ENCODE results near the gene JADE1.

JADE1 gene

DNA sequence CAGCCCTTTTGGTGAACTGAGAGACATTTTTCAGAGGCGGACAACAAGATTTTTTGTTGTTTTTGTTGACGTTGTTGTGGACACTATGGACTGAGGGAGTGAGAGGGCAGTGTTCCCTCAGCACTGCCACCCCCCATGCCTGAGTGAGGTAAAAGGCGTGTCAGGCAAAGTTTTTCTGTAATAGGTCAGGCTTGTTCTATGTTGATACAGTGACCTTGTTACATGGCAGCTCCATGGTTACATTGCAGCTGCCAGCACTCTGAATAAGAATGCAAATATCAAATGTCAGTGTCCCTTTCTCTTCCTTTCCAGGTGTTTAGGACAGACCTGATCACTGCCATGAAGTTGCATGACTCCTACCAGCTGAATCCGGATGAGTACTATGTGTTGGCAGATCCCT is 36.6 kb downstream of the JADE1 start:
- DNase-seq: no peak

DNA sequence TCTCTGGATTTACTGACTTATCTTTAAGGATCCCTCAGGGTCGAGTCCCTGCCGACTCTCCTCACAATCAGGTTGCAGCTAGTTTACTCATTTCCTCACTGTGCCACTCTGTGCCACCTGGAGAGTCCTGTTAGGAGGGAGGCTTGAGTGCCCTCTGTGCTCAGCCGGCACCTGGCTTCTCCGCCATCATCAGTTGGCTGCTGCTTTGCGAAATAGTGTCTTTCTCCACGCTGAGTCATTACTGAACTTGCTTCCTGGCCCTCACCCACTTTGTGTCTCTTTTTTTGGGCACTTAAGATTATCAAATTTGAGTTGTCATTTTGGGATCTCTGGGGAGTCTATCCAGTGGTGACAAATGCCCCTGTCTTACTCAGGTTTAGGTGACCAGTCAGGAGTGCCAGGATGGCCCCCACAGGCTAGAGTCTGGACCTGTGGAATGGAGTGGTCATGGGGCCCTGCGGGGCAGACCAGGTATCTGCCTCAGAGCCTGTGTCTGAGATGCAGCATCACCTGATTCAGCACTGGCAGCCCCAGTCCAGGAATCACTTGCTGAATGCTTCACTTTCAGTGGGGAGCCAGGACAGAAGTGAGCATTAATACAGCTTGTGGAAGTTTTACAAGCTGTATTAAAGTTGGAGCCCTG is 37.7 kb downstream of the JADE1 start:
- DNase-seq: no peak

DNA sequence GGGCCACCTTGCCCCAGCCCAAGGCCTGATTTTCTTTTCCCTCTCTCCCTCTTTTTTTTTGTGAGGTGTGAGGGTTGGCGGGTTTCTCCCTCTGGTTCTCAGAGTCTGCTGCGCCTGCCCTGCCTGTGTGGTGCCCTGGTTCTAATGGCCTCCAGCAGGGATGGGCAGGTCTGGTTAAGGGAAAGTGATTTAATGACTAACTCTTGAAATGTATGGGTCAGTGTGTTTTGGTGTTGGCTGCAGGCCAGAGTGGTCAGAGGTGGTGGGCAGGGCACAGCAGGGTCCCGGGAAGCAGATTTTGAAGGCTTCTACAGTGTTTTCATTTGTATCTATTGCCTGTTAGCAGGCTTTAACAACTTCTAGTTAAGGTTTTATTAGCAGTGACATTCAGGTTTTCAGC is 39.0 kb downstream of the JADE1 start:
- no peak for DNase-seq

DNA sequence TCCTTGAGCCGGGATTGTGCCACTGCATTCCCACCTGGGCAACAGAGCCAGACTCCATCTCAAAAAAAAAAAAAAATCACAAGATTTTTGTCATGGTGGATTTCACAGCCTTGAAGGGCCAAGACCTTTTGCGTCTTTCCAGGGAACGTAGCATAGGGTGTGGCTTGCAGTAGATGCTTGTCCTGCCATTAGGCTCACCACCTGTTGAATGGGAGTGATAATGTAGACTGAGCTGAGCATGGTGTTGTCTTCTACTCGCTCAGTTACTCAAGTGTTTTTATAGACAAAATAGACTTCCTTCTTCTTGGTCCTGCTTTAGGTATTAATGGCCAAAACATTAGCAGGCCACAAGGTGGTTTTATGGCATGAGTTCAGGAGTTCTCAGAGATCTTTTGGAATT is 40.8 kb downstream of the JADE1 start:
- DNase-seq: no peak

DNA sequence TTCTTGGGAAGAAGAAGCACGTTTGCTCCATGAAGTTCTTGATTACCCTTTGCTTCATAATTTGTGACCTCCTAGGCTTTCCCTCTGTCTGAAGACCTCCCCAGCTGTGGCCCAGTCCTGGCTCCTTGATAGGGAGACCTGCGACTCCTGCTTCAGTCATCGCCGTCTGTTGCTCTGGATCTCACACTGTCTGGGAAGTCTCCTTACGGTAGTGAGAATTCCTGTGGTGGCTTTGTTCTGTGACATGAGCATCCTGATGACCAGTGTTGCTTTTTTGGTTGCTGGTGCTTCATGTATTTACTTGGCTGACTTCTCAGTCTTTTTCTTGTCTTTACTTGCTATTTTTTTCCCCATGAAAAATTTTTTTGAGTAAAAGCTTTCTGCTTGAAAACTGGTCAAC is 44.2 kb downstream of the JADE1 start:
- no peak for DNase-seq

DNA sequence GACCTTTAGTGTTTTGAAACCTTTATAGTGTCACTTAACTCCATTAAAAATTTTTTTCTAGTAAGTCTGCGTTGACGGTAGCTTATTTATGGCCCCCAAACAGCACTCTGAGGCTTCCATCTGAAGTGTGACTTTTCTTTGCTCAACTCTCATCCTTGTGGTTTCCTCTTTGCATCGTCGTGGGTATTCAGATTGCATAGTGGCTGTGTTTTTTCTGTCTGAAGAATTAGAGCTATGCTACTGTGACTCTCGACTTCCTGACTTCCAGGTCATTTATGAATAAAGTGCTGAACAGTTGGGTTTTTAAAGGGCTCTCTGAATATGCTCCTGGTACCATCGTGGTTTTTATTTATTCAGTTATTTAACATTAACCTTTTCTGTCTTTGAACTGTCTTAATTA is 44.9 kb downstream of the JADE1 start:
- DNase-seq: no peak

DNA sequence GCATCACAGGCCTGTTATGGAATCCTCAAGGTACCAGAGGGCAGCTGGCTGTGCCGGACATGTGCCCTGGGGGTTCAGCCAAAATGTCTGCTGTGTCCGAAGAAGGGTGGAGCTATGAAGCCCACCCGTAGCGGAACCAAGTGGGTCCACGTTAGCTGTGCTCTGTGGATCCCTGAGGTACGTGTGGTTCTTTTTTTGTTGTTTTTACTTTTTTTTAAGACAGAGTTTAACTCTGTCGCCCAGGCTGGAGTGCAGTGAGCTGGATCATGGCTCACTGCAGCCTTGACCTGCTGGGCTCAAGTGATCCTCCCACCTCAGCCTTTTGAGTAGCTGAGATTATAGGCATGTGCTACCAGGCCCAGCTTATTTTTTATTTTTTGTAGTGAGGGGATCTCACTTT is 46.1 kb downstream of the JADE1 start:
- no peak for DNase-seq

DNA sequence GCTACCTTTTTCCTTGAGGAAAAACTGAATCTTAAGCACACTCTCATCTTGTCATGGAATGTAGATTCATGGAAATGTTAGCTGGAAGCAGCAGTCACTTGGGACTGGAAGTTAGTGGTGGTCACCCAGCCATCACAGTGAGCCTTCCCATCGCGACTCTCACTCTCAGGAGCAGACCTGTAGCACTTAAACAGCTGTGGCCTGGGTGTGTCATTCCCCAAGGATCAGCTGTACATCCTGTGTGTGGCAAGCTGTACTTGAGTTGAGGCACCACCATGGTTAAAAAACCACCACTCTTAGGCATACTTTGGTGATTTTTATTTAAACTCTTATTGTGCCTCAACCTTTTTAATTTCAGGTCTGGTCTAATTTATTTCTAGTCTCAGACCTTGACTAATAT is 46.7 kb downstream of the JADE1 start:
- no peak for DNase-seq

DNA sequence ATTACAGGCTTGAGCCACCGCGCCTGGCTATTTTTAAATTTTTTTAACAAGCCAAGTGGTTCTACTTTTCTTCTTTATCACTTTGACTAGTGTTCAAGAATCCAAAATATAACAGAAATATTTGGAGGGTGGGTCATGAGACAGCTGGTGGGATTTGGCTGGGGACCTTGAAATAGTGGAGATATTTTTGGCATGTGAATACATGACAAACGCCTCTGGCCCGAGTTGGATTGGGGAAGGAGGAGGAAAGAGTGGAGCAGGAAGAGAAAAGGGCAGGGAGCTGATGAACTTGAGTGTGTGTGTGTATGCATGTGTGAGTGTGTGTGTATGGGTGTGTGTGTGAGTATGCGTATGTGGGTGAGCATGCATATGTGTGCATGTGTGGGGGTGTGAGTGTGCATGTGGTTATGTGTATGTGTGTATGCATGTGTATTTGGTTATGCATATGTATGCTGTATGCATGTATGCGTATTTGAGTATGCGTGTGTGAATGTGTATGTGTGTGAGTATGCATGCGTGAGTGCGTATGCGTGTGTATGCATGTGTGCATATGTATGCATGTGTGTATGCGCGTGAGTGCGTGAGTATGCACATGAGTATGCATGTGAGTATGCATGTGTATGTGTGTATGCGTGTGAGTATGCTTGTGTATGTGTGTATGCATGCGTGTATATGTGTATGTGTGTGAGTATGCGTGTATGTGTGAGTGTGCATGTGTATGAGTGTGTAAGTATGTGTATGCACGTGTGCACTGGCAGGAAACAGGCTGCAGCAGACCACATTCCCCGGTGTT is 49.6 kb downstream of the JADE1 start:
- DNase-seq: no peak

DNA sequence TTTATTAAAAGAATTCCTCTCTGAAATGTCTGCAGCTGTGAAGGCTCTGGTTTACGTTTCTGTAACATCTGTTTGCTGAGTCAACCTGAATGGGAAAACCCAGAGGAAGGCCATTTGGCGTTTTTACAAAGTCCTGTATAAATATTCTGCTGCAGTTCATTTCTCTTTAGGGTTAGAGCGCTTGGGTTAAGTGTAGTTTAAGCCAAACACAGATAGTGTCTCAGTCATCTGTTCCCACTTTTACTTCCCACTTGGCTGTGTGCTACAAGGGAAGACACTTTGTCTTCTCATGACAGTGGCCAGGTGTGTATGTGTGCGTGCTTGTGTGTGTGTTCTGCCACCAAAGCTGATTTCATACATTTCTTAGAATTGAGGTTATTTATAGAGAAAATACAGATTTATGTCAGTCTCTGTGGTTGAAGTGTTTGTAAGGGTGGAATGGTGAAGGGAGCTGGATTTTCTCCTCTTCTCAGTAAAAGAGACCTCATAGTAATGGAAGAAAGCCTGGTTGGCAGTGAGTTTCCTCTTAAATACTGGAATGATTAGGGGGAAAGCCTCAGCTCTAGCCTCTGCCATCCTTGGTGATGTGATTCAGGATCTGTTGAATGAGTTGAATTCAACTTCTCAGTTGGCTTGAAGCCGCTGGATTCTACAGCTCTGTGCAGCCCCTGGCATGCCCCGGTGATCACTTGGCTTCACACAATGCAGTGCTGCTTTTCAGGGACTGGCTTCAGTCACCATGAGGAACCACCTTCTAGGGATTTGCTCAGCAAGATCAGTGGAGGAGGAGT is 50.6 kb downstream of the JADE1 start:
- no peak for DNase-seq

DNA sequence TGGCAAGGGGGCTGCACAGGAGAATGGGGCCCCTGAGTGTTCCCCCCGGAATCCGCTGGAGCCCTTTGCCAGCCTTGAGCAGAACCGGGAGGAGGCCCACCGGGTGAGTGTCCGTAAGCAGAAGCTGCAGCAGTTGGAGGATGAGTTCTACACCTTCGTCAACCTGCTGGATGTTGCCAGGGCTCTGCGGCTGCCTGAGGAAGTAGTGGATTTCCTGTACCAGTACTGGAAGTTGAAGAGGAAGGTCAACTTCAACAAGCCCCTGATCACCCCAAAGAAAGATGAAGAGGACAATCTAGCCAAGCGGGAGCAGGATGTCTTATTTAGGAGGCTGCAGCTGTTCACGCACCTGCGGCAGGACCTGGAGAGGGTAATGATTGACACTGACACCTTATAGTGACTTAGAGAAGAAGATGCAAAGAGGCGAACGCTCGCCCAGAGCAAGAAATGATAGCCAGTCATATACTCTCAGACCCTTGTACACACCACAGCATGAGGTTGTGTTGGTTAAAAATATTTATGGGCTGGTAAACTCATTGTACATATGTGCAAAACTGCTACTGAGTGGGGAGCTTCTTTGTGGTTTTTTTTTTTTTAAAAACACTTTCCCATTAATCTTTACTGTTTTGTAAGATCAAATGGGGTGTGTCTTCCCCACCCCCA is 52.5 kb downstream of the JADE1 start:
- DNase-seq: no peak

DNA sequence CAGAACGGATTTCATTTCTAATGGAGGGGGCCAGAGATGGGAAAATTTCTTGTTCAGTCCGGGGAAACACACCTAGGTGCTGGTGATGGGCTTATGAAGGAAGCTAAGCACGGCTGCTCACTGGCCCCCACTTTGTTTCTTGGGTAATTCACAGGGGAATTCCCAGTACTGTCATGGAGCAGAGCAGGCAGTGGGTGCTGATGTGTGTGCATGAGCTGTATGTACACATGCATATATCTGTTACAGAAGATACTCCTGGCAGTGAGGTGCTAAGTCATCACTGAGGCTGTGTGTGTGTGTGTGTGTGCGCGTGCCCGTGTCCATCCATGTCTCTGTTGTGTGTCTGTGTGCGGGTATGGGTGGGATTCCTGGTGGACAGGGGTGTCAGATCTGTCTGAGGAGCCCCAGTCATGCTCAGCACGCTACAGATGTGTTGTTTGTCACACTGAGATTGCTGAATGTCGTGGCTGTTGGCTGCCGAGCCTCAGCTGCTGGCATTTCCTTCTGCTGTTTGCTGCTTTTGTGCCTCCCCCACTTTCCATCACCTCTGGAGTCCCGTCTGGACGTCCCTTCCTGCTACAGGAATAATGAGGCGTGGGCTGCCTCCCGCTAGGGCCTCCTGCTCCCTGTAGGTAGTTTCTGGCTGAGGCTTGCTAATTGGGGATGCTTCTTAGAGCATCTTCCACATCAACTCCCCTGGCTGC is 53.3 kb downstream of the JADE1 start:
- DNase-seq: peak; percentile 47

DNA sequence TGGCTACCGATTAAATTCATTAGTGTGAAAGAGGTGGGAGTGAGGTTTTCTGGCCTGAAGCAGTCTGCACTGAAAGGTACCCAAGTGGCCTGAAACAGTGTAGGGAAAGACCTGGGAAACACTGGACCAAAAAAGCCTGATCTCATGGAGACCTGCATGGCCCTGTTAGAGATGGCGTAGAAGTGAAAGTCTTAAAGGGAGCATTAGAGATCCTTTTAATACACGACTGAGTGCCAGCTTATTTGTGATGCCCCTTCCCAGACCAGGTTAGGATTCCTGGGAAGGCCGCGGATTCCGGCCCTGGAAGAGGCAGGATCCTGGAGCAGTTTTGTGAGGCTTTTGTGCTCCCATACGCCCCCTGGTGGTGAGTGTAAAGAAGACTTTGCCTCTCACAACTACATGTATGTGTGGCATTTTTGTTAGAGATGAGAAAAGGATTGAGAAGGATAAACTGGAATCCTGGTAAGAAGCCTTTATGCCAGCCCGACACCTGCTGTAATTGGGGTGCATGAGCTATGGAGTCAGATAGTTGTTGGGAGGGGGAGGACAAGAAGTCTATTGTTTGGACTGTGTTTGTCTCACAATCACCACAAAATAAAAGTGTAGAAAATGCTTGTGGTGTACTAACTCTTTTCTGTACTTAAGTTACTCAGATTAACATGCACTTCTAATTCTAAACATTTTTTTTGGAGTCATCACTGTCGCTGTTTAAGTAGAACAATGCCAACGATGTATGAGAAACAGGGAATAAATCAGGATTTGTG is 54.0 kb downstream of the JADE1 start:
- peak; percentile 47 for DNase-seq

DNA sequence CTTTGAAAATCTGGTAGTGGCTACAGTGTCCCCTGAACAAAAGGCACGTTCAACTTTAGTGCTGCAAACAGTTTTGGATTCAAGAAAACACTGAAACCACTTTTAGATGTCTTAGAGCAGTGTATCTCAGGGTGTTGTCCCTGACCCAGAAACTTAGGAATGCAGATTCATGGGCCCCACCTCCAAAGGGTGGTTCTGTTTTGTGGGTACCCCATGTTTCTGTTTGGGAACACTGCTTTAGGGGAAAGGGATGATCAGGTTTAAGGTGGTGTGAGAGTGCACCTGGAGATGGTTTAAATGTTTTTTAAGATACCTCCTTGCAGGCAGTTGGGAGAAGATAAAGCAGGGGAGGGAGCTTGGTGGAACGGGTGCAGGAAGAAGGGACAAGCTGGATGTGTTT is 55.6 kb downstream of the JADE1 start:
- DNase-seq: no peak

DNA sequence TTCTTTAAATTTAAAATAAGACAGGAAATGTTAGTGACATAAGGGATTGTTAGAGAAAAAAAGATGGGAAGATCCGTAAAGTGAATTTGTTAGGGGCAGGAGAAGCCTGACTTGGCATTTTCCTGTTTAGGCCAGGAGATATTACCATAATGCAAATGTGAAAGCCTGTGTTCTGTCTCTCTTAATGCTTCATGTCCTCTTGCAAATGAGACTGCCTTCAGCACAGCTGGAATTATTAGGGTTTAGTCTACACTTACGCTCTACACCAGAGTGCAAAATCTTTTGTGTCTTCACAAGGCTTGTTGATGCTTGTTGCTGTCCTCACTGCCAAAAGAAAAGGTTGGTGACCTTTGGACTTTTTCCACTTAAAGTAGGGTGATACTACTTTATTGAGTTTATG is 56.8 kb downstream of the JADE1 start:
- DNase-seq: no peak

DNA sequence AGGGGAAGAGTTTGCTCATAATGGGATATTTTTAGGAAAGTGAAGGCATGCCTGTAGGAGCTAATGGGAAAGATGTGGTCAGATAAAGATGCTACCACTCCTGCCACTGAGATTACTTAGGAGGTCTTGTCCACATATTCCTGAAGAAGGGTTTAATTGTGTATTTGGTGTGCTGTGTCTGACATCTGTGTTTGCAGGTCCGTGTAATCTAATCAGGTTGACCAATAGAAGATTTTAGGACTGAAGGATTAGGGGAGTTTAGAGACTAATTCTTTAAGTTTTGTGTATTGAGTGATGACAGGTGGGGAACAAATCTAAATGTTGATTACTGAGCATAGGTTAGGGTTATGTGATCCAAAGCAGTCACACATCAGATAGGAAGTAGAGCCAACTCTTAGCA is 57.2 kb downstream of the JADE1 start:
- no peak for DNase-seq

DNA sequence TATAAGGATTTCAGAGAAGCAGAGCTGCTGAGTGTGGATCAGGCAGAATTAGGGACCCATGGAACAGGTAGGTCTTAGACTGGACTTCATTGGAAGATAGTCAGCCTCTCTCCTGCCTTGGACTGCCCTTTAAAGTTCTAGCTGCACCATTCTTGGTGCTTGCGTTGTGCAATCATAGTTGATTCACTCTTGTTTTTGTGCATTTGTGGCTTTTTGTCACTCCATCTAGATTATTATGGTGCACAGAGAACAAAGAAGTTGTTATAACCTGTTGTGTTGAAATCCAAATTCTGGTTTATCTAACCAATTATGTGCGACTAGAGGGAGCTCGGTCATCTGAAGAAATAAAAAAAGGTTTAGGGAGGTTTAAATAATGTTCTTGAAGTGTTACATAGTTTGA is 59.3 kb downstream of the JADE1 start:
- DNase-seq: no peak

DNA sequence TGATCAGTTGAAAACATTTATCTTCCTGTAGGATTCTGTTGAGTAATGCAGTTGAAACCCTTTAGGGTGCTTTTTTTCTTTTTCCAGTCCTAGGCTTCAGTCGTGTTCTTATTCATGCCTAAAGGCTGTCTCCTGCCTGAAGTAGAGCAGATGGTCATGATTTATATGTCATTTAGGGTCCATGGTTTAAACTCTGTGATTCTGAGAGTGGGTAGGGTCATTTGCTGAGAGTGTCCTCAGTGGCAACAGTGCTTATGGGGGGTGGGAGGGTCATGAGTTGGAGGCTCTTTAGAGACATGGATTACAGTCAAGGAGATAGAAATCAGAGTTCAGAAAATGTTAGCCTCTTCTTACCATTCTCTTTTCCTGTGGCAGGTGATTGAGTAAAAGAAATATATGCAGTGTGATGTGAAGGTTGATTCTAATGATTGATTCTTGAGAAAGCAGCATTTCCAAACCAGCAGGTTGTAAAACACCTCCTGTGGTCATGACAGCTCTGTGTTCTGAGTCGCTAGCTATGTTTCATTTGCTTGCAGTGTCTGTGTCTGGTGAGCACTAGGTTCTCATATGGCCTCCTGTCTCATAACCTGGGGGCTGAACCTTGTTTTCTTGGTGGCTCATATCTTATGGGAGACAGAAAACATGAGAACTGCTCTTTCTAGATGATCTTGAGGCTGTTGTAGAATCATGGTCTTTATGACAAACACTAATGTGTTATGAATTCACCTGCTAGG is 60.4 kb downstream of the JADE1 start:
- DNase-seq: no peak

DNA sequence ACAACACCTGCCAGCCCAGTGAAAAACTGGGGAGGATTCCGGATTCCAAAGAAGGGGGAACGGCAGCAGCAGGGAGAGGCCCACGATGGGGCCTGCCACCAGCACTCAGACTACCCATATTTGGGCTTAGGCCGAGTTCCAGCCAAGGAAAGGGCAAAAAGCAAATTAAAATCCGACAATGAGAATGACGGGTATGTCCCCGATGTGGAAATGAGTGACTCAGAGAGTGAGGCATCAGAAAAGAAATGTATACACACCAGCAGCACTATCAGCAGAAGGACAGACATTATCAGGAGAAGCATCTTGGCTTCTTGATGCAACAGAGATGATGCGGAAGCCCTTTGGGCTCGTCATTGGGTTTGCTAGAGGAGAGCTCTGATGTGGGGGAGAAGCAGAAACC is 62.4 kb downstream of the JADE1 start:
- no peak for DNase-seq

DNA sequence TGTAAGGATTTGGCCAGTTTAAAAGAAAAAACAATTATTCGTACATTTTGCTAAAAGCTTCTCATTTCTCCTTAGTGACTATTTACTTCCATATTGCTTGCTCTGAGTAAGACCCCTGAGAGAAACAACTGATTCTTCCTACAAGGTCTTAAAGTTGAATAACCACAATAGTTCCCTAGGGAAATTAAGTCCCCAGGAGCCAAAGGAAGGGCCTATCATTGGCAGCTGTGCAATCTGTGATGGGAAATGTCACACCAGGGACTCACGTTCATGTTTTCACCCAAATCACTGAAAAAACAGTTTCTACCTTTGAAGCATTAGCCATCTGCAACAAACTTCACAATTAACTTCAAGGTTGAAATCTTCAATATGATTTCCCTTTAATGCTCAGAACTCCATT is 66.7 kb downstream of the JADE1 start:
- DNase-seq: no peak

DNA sequence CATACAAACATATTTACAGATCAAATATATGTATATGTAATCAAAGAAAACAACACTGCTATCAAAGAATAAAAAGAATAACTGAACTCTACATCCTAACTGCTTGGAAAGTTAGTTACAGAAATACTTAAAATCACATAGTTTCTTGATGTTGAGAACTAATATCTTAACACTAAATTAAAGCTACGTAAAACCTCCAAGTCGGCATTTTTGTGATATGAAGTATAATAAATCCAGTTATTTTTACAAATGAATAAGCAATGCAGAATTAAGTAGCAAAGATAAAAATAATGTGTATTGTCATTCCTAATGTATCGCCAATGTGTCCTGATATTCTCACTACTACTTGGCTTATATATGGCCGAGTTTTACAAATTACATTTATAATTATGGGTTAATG is 68.4 kb downstream of the JADE1 start:
- DNase-seq: no peak
